Heart right ventricle (tissue), 16 donors: ENCODE data around the gene SPOCD1. TPM values are rescaled to one million over a fixed set of nuclear protein-coding genes. Genes with fewer than 3 reads are reported as not detected.

Source experiments
- ATAC-seq, 8 donors: fragments of 200-7000 bp; cut with Tn5 transposase; one replicate each; pipeline ENCODE4 v1.9.1; 2020; ENCODE audit warnings: mild to moderate bottlenecking in 8 of 8, moderate library complexity in 8 of 8, moderate number of reproducible peaks in 1 of 8
- DNase-seq, 2 donors: peaks; one replicate each; pipeline ENCODE4 v3.0.0-alpha.2; 2020
- H3K27ac ChIP-seq, 10 donors: fragments of 200-600 bp; sonication (generic) in 2 of 10; one replicate each; pipeline versions ENCODE4 v1.5.0 to v1.8.0; 2020 to 2022; ENCODE audit warnings: mild to moderate bottlenecking in 3 of 10
- H3K27me3 ChIP-seq, 7 donors: fragments of 200-600 bp; one replicate each; pipeline ENCODE4 v1.8.0; 2021 to 2022; ENCODE audit warnings: mild to moderate bottlenecking in 2 of 7
- H3K36me3 ChIP-seq, 9 donors: fragments of 200-600 bp; sonication (generic) in 1 of 9; one replicate each; pipeline versions ENCODE4 v1.5.0 to v1.8.0; 2020 to 2022; ENCODE audit warnings: mild to moderate bottlenecking in 2 of 9
- H3K4me1 ChIP-seq, 9 donors: fragments of 200-600 bp; sonication (generic) in 1 of 9; one replicate each; pipeline versions ENCODE4 v1.5.0 to v1.8.0; 2020 to 2022; ENCODE audit warnings: mild to moderate bottlenecking in 4 of 9
- H3K4me3 ChIP-seq, 10 donors: fragments of 200-600 bp; sonication (generic) in 2 of 10; one replicate each; pipeline versions ENCODE4 v1.5.0 to v1.8.0; 2020 to 2022; ENCODE audit warnings: mild to moderate bottlenecking in 7 of 10, moderate library complexity in 2 of 10
- H3K9me3 ChIP-seq, 11 donors: fragments of 200-600 bp in 10 of 11; sonication (generic) in 2 of 11; one replicate each; pipeline versions ENCODE4 v1.5.0 to v1.8.0; 2013 to 2022; ENCODE audit warnings: mild to moderate bottlenecking in 2 of 11, control low read depth in 1 of 11, moderate library complexity in 1 of 11
- CTCF ChIP-seq, 9 donors: fragments of 200-600 bp; sonication (generic) in 2 of 9; IDR thresholded peaks; one replicate each; pipeline versions ENCODE4 v1.5.0 to v1.8.0; 2021 to 2022; ENCODE audit warnings: antibody characterized with exemption in 9 of 9, mild to moderate bottlenecking in 5 of 9, moderate library complexity in 1 of 9
- WGBS, 2 donors: extraction: QIAGEN DNeasy Blood & Tissue Kit; methylation state at CpG; one replicate each; pipeline ENCODE4 v1.1.7; 2013; ENCODE audit warnings: inconsistent platforms in 1 of 2; 5-methylcytosine and 5-hydroxymethylcytosine counted together
- intact Hi-C, 10 donors: fragments of 100-400 bp; cut with DNase I; formaldehyde crosslinking; loops; one replicate each; pipeline versions ENCODE4 v1.11.1 to v1.14.2; 2022
- polyA plus RNA-seq, 2 donors: library from polyadenylated mRNA; stranded (reverse); fragments of 200-250 nt; gene quantifications; one replicate each; pipeline ENCODE4 v1.2.3, GENCODE V29; 2013
- total RNA-seq, 10 donors: library from RNA; stranded (reverse); fragmentation: NEBNext Ultra II Directional in 3 of 10; extraction: Animal tissue kit (Norgen Biotek cat#: 25700) in 3 of 10; gene quantifications; one replicate each; pipeline versions ENCODE4 v1.2.1 to v1.2.4, GENCODE V29; 2021 to 2023
- donor health status: Arrhythmogenic right ventricular cardiomyopathy.
- donor health status: ischemic (EF 13 %, LVEDD 7.1; RV severe dilation, severe dysfunction).
- donor health status: healthy with polysubstance abuse.
- donor health status: DM: no; HTN: yes; CAD: no.
- donor health status: DM: no; HTN: no; CAD: no.
- donor health status: ischemic (EF 25% LVEDD 6.9; RV normal size, moderate dysfunction).
- donor health status: ischemic (EF 25% LVEDD 5.7; RV mildly dilated, moderate dysfunction).
- donor health status: healthy.
- donor health status: DM: yes; HTN: yes; CAD: no.
- donor health status: Ischemic cardiomyopathy.
- donor health status: ischemic (EF 35%, LVEDD 5.7; RV mildly dilated, moderate dysfunction).
- donor health status: nonischemic (EF 11% LVEDD 7.7; RV severe dilation, severe dysfunction).
- donor health status: DM: yes; HTN: yes; CAD: no.
- donor health status: PGD.
- donor health status: ischemic (EF 29% LVEDD 5.4; RV normal size, mild dysfunction).
- donor health status: nonischemic (EF 23%, LVEDD 6.1; RV moderate dilation, normal function).

SPOCD1 gene
- total and polyA plus RNA-seq, 12 donors: 0.12 to 1.2 (median 0.41) TPM; not detected in 8

DNA sequence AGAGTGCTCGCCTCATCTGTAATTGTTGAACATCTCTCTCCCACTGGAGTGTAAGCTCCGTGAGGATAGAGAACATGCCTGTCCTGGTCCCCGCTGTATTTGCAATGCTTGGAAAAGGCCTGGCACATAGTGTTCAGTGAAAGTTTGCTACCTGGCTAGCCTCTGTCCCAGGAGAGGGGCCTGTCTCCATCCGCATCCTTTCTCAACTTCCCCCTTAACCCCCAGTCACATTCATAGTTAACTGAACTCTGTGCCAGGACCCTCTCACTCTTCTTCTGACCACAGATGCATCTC lies 15.2 kb downstream of the SPOCD1 start:
- ATAC-seq (no peak), DNase-seq (no peak)
- WGBS, 2 donors: 93 to 96% methylated on average over 4 of the region's 4 CpGs
- Histone ChIP-seq H3K4me1 (peaks cover 0 to 29% (median 0%) of the 10 kb centered on the region in 9 donors), H3K27ac (no peak overlapping the region), H3K27me3 (peaks cover 0 to 32% (median 27%) of the 10 kb centered on the region in 7 donors), H3K9me3 (no peaks in the 10 kb centered on the region), H3K36me3 (no peaks in the 10 kb centered on the region), H3K4me3 (no peak overlapping the region)
- intact Hi-C loops: loop anchor here in 1 of 10 donors (10.0 kb wide), 1 partner anchor 164 kb away; no protein-coding TSS in a partner anchor
- TF ChIP-seq CTCF (IDR thresholded peaks at IDR 0.05): no peak

DNA sequence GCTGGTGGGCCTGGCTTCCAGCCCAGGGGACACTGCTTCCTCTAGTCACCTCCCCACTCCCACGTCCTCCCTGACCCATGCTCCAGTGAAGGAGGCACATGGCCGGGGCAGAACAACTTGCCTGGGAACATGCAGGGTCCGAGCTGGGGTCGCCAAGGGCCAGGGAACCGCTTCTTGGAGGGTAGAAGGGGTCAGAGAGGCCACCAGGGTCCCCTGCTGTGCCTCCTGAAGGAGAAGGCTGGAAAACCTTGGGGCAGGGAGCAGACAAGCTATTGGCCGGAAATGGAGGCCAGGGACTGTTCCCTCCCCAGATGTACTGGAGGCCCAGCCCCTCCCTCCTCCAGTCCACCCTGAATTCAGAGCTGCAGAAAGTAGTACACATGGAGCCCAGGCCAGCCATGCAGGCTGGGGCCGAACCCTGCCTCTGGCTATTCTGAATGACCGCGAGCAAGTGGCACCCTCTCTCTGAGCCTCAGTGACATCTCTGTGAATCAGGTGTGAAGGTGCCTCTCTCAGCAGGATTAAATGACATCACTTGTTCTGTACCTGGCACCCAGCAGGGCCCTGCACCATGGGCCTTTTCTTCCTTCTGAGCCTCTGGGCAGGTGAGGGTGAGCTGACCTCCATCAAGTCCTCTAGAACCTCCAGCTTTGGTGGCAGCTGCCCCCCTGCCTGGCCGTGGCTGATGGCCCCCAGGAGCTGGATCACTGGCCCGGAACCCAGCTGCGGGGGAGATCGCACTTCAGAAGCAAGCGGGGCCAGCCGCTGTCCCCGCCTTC lies 15.7 kb downstream of the SPOCD1 start:
- Histone ChIP-seq H3K36me3 (no peaks in the 10 kb centered on the region), H3K9me3 (no peaks in the 10 kb centered on the region), H3K27ac (no peak overlapping the region), H3K4me3 (no peak overlapping the region), H3K4me1 (peaks cover 0 to 29% (median 0%) of the 10 kb centered on the region in 9 donors), H3K27me3 (peaks cover 0 to 32% (median 27%) of the 10 kb centered on the region in 7 donors)
- 85 to 86% methylated on average over 16 of the region's 16 CpGs for WGBS, 2 donors
- intact Hi-C loops: loop anchor here in 6 of 10 donors (10.0 kb wide), 2 partner anchors 165 to 225 kb away; partner anchors contain the start of gene TINAGL1 (in 1 of the 6)
- no peak for TF ChIP-seq CTCF (IDR thresholded peaks at IDR 0.05)
- ATAC-seq (no peak), DNase-seq (no peak)

DNA sequence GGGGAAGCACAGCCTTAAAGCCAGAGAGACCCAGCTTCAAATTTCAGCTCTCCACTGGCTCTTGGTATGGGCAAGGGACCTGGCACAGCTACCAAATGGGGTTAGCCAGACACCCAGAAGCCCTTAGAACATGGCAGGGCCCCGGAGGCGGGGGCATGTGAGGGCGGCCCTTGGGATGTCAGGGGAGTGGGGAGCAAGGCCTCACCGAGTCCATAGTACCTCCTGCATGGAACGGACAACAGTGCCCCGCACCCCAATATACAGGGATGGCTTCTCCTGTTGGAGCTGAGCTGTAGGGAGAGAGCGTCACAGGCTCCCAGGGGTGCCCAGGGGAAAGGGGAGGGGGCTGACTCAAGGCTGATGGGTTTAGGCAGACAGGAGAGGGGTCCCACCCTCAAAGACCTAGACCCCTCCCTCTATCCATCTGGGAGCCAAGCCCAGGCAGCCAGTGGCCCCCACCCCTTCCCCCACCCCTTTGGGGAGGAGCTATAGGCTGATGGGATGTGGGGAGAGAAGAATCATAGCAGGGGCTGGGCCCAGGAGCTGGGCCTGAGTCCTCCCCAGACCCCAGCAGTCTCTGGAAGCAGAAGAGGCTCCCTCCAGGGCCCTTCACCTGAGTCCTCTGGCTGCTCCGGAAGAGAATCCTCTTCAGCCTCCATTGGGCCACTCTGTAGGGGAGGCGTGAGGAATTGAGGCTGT lies 16.5 kb downstream of the SPOCD1 start:
- Histone ChIP-seq H3K36me3 (no peaks in the 10 kb centered on the region), H3K4me1 (peaks cover 0 to 29% (median 0%) of the 10 kb centered on the region in 9 donors), H3K4me3 (no peak overlapping the region), H3K27me3 (peaks cover 0 to 32% (median 27%) of the 10 kb centered on the region in 7 donors), H3K9me3 (no peaks in the 10 kb centered on the region), H3K27ac (peak overlapping the region in 1 of 10 donors; percentile 20)
- intact Hi-C loops: loop anchor here in 5 of 10 donors (10.0 kb wide), 2 partner anchors 165 to 225 kb away; partner anchors contain the start of gene TINAGL1 (in 1 of the 5)
- 82 to 91% methylated on average over 9 of the region's 9 CpGs for WGBS, 2 donors
- no peak for TF ChIP-seq CTCF (IDR thresholded peaks at IDR 0.05)
- DNase-seq: no peak
- ATAC-seq: peak in 1 of 8 donors; percentile 25

GRCh38 chr1:31798433-31799195 lies 17.2 kb downstream of the SPOCD1 start:
- intact Hi-C loops: loop anchor here in 5 of 10 donors (10.0 kb wide), 2 partner anchors 166 to 224 kb away; partner anchors contain the start of gene TINAGL1 (in 1 of the 5)
- ATAC-seq (peak in 1 of 8 donors; percentile 6), DNase-seq (no peak)
- Histone ChIP-seq H3K4me1 (peaks cover 0 to 29% (median 0%) of the 10 kb centered on the region in 9 donors), H3K36me3 (no peaks in the 10 kb centered on the region), H3K27ac (peak overlapping the region in 1 of 10 donors; percentile 20), H3K9me3 (no peaks in the 10 kb centered on the region), H3K27me3 (peaks cover 0 to 35% (median 27%) of the 10 kb centered on the region in 7 donors), H3K4me3 (peak overlapping the region in 1 of 10 donors; percentile 30)
- 61 to 66% methylated on average over 17 of the region's 17 CpGs for WGBS, 2 donors
- TF ChIP-seq CTCF (IDR thresholded peaks at IDR 0.05): no peak
